IPS DF 6.9 (cell line): ENCODE results near the gene RAD9A.

Source experiments
- DNase-seq: peaks from one replicate; pipeline ENCODE4 v3.0.0-alpha.2; 2013; ENCODE audit warnings: low read depth, low spot score
- H3K27ac ChIP-seq: one replicate; pipeline ENCODE4 v1.5.1; 2013; ENCODE audit warnings: low read length, control low read depth
- H3K27me3 ChIP-seq: 2 replicates; pipeline ENCODE4 v1.6.1; 2013; ENCODE audit warnings: mild to moderate bottlenecking, low read length; ENCODE audit not compliant: control insufficient read depth, insufficient read depth
- H3K36me3 ChIP-seq: 2 replicates; pipeline ENCODE4 v1.6.1; 2013; ENCODE audit warnings: low read length; ENCODE audit not compliant: control insufficient read depth, insufficient read depth
- H3K4me1 ChIP-seq: 2 replicates; pipeline ENCODE4 v1.6.1; 2013; ENCODE audit warnings: low read length; ENCODE audit not compliant: control insufficient read depth, insufficient read depth
- H3K4me3 ChIP-seq: 2 replicates; pipeline ENCODE4 v1.5.1; 2013; ENCODE audit warnings: mild to moderate bottlenecking, low read length
- H3K9me3 ChIP-seq: 2 replicates; pipeline ENCODE4 v1.6.1; 2013; ENCODE audit warnings: low read length, inconsistent platforms; ENCODE audit not compliant: control insufficient read depth, insufficient read depth
- WGBS: extraction: QIAGEN DNeasy Blood & Tissue Kit; methylation state at CpG from one replicate; pipeline ENCODE4 v1.1.7; 2013; ENCODE audit warnings: mixed read lengths, missing lambda C conversion rate; ENCODE audit not compliant: insufficient read length, insufficient coverage; 5-methylcytosine and 5-hydroxymethylcytosine counted together

RAD9A gene

DNA sequence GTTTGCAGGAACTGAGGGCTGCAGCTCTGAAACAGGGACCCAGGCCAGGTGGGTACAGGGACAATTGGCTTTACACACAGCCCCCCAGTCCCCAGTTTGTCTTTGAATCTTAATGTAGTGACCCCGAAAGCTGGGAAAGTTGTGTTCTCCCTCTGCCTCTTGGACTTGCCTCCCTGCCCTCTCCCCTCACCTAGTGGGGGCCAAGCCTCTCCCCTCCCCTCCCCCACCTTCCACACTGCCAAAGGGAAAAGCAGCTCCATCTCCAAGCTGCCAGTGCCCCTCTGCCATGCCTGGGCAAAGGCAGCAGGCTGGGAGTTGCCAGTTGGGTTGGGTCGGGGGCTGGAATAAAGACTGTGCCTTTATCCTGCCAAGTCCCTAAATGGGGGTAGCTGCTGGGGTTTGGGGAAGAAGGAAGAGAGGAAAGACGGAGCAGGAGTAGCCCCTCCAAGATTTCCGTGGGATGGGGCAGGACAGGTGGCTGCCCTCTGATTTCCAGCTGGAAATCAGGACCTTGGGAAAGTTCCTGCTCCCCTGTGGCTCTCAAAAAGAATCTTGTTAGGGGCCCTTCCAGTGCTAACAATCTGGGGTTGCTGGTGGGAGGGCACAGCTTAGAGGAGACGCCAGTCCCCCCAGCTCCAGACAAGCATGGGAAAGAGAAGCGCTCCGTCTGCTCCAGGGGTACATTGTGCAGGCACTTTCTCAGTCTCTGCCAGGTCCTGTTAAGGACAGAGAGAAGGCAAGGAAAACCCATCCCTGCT lies 15.5 kb upstream of the RAD9A start:
- Histone ChIP-seq H3K36me3 (no peaks in the 10 kb centered on the region), H3K4me1 (peaks cover 12% of the 10 kb centered on the region), H3K27ac (no peak overlapping the region), H3K27me3 (peaks cover 24% of the 10 kb centered on the region), H3K9me3 (no peaks in the 10 kb centered on the region), H3K4me3 (peak overlapping the region; percentile 10; the same call in 1 of the 2 replicates)
- WGBS: no CpG with 5 or more reads among the region's 7 CpGs
- DNase-seq: no peak

DNA sequence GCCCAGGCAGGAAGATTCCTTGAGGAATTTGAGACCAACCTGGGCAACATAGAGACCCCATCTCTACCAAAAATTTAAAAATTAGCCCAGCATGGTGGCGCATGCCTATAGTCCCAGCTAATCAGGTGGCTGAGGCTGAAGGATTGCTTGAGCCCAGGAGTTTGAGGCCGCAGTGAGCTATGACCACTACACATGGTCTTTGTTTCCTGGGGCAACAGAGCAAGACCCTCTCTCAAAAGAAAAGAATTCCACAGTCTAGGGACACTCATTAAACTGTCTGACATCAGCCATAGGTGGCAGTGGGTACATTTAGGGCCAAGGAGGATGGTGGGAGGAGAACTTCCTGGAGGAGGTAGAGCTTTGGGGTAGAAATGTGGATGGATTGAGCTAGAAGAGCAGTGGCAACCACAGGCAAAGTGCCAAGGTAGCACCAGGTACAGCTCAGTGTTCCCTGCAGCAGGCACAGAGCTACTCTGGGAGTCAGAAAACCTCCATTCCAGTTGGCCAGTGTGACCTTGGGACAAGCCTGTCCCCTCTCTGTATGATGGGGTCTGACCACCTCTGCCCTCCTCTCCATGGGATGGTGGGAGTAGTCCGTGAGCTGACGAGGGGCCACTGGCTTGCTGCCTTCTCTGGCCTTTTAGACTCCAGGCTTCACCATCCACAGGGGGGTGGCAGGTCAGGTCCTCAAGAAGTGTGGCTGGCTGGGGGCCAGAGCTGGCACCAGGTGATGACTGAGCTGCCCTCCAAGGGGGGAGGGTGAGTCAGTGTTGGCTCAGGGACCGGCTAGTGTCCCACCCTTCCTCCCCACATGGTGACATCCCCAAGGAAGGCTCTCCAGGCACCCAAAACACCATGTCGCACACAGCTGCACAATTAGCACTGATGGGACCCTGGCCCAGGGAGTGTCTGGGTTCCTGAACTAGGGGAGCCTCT lies 14.6 kb upstream of the RAD9A start:
- peaks cover 18% of the 10 kb centered on the region for H3K27me3 ChIP-seq
- H3K4me3 ChIP-seq: no peak overlapping the region
- no peaks in the 10 kb centered on the region for H3K36me3 ChIP-seq
- no peaks in the 10 kb centered on the region for H3K9me3 ChIP-seq
- no peak for DNase-seq
- 0 out of 2 replicates have a peak, but pooled peaks cover 6% of the 10 kb centered on the region for H3K4me1 ChIP-seq
- no peak overlapping the region for H3K27ac ChIP-seq
- WGBS: no CpG with 5 or more reads among the region's 6 CpGs

DNA sequence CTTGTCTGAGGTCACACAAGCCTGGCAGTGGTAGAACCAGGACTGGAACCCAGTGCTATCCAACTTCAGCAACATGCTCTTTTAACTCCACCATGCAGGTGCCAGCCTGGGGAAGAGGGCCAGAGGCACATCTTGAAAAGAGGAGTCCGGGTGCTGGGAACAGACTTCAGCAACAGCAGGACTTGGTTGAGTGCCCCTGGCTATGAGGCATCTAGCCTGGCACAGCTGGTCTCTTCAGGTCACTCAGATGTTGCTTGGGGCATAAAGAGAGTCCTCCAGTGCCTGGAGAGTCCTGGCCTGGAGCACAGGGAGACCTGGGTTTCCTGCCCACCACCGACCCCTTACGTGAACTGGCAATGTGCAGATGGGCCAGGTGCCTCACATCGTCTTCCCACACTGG lies 13.2 kb upstream of the RAD9A start:
- H3K9me3 ChIP-seq: no peaks in the 10 kb centered on the region
- no CpG with 5 or more reads among the region's 4 CpGs for WGBS
- peaks cover 18% of the 10 kb centered on the region for H3K27me3 ChIP-seq
- H3K27ac ChIP-seq: no peak overlapping the region
- no peak for DNase-seq
- 0 out of 2 replicates have a peak, but pooled peaks cover 6% of the 10 kb centered on the region for H3K4me1 ChIP-seq
- H3K4me3 ChIP-seq: no peak overlapping the region
- no peaks in the 10 kb centered on the region for H3K36me3 ChIP-seq

DNA sequence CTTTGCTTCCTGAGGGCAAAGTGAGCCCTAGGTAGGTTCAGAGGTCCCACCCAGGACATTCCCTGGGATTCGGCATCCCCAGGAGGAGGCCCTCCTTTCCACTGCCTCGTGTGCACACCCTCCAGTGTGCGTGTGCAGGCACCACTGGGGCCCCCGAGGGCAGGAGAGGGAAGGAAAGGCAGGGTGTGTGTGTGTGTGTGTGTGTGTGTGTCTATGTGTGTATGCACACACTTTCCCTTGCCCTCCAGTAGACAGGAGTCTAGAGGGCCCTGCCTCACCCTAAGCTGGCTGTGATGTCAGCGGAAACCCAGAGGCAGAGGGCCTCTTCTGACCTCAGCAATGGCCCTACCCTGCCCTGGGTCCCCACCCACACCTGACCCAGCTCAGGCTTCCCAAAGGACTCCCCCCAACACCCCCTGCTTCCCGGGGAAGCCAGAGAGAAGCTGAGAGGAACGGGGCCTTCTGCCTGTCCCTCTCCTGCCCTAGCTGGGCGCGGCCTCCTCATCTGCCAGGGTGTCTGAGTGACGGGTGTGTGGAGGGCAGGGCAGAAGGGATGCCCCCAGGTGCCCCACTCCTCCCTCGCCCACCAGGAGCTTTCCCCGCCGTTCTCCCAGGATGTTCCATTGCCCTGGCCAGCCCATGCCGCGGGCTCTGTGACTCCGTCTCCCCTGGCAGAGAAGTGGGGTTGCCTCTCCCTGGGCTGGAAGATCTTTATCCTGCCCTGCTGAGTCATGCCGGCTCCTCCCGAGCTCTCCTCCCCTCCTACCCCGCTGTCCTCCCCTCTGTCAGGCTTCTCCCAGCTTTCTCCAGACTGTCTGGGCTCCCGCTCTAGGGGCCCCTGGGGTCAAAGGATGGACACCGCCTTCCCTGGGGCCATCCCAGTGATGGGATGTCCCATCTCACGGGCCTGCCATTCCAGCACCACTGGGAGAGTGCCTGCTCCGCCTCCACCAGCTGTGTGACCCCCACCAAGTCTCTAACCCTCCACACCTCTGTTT lies 12.4 kb upstream of the RAD9A start:
- no CpG with 5 or more reads among the region's 23 CpGs for WGBS
- Histone ChIP-seq H3K4me3 (no peak overlapping the region), H3K36me3 (no peaks in the 10 kb centered on the region), H3K27me3 (peaks cover 16% of the 10 kb centered on the region), H3K4me1 (0 out of 2 replicates have a peak, but pooled peaks cover 6% of the 10 kb centered on the region), H3K27ac (no peak overlapping the region), H3K9me3 (no peaks in the 10 kb centered on the region)
- DNase-seq: no peak

DNA sequence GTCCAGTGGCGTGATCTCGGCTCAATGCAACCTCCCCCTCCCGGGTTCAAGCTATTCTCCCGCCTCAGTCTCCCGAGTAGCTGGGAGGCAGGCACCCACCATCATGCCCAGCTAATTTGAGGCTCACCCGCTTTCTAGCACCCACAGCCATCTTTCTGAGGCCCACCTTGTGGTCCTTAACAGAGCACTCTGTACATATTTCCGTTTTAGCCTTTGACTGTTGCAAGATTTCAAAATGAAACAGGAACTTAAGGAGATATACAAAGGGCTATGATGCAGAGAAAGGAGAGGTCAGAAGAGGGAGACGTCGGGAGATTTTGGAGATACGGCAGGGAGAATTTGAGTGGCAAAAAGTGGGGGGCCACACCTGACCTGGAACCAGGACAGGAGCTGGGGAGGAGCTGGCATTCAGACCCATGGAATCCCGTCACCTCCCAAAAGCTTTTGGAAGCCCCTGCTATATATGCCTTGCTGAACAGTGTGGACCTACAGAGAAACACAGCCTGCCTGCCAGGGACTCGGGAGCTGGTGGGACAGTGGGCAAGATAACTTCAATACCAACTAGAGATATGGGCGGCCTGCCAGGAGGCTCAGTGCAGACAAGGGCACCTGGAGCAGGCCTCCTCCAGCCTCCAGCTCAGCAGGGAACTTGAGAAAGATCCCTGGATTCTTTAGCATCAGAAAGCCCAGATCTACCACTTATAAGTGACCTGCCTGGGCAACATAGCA lies 10.4 kb upstream of the RAD9A start:
- Histone ChIP-seq H3K27ac (no peak overlapping the region), H3K4me3 (no peak overlapping the region), H3K4me1 (no peaks in the 10 kb centered on the region), H3K9me3 (no peaks in the 10 kb centered on the region), H3K36me3 (no peaks in the 10 kb centered on the region), H3K27me3 (peaks cover 8% of the 10 kb centered on the region)
- no peak for DNase-seq
- WGBS: no CpG with 5 or more reads among the region's 13 CpGs

DNA sequence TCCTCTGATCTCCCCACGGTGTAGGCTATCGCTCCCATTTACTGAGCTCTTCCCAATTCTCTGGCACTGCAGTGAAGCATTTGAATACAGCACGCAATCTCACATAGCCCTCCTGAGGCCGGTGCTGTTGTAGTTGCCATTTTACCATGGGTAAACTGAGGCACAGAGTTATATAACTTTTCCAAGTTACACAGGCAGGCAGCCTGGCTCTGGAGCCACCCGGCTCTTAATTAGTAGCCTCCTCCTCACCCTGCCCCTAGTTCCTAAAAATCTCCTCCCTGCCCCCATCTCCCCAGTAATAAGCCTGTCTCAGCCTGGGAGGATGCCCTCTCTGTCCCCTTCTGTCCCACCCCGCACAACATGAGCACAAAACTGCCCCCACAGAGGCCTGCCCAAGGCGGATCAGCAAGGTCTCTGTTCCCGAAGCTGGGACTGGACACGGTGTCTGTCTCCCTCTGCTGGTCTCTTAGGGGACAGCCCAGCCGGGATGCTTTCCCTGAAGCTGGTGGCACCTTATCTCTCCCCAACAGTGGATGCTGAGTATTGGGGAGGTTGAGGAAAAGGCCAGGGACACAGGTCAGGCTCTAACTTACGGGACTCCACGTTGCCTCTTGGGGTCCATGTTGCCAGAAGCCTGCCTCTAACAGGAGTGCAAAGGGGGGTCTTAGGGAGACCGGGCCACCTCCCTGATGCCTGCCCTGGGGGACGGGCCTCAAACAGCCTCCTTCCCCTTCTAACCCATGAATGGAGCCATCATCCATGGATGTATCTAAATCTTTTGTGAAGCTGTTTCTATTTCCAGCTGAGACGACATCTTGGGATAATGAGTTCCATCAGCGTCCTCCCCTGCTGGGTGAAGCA lies 9.3 kb upstream of the RAD9A start:
- WGBS: no CpG with 5 or more reads among the region's 16 CpGs
- Histone ChIP-seq H3K27me3 (no peaks in the 10 kb centered on the region; the same call in 1 of the 2 replicates), H3K36me3 (no peaks in the 10 kb centered on the region), H3K9me3 (no peaks in the 10 kb centered on the region), H3K4me1 (no peaks in the 10 kb centered on the region), H3K4me3 (no peak overlapping the region), H3K27ac (no peak overlapping the region)
- no peak for DNase-seq

DNA sequence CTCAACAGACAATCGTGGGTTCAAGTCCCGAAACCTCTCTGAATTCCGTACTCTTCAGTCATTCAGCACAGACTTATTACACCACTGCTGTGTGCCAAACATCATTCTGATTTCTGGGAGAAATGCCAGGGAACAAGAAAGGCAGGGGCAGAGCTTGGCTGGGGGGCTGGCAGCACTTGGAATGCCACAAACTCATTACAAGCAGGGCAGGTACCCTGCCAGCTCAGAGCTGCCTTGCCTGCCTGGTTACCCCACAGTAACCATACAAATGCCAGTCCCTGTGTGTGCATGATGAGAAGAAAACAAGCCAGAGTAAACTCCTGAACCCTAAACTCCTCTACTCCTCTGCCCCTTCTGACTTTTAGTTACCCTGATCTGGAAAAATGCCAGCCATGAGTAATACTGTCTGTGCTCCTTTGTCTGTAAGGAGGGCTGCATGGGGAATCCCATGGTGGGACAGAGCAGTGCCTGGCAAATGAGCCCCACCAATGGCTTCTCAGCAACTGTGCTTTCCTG lies 6.9 kb upstream of the RAD9A start:
- Histone ChIP-seq H3K9me3 (no peaks in the 10 kb centered on the region), H3K4me1 (no peaks in the 10 kb centered on the region; the same call in 1 of the 2 replicates), H3K27ac (no peak overlapping the region), H3K36me3 (no peaks in the 10 kb centered on the region), H3K4me3 (no peak overlapping the region), H3K27me3 (no peaks in the 10 kb centered on the region; the same call in 1 of the 2 replicates)
- no CpG with 5 or more reads among the region's 3 CpGs for WGBS
- no peak for DNase-seq

DNA sequence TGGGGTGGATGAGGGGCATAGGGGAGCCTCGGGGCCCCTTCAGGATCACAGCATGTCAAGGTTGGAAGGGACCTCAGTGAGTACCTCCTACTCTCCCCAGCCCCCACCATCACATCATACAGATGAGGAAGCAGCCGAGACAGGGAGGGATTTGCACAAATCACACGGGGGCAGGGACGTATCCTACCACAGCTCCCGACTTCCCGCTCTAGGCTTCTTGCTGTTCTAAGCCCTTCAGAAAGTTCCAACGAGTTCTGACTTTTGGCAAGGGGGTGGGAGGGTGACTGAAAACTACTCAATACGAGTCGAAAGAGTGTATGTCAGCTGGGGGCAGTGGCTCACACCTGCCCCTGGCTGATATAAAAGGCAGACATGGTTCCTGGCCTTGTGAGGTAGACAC lies 4.7 kb upstream of the RAD9A start:
- no peak for DNase-seq
- Histone ChIP-seq H3K27ac (no peak overlapping the region), H3K27me3 (no peaks in the 10 kb centered on the region; the same call in 1 of the 2 replicates), H3K36me3 (no peaks in the 10 kb centered on the region), H3K4me1 (no peaks in the 10 kb centered on the region; the same call in 1 of the 2 replicates), H3K9me3 (no peaks in the 10 kb centered on the region), H3K4me3 (no peak overlapping the region)
- whole genome bisulfite sequencing: no CpG with 5 or more reads among the region's 9 CpGs
